H1 (cell line): ENCODE measurements around the gene SMG7. TPM values are rescaled to one million over a fixed set of nuclear protein-coding genes. Genes with fewer than 3 reads are reported as not detected.

ENCODE experiments used
- CTCF ChIA-PET: fragments of 300-600 bp; sonication (Branson Sonifier 250); formaldehyde crosslinking; loops from one replicate; lab custom pipeline; 2021; ENCODE audit not compliant: partially characterized antibody; lab: Charles Lee
- POLR2A ChIA-PET: fragments of 300-600 bp; sonication (Branson Sonifier 250); formaldehyde crosslinking; loops from one replicate; lab custom pipeline; 2021; ENCODE audit warnings: inconsistent platforms; ENCODE audit not compliant: partially characterized antibody; lab: Charles Lee
- DNase-seq, 2 experiments: peaks; one replicate each; pipeline versions ENCODE4 v3.0.0 to v3.0.0-alpha.2; 2010 to 2022; ENCODE audit warnings: low spot score in 2 of 2, low read depth in 1 of 2, mixed read lengths in 1 of 2
- FAIRE-seq: peaks from 2 replicates; lab custom pipeline; 2011; peaks lifted over from hg19 to GRCh38; lab: Jason Lieb, UNC
- H2AFZ ChIP-seq: 2 replicates; pipeline ENCODE4 v1.8.1; 2012; ENCODE audit warnings: low read length, inconsistent platforms
- H2AK5ac ChIP-seq: 2 replicates; pipeline ENCODE4 v1.6.1; 2013; ENCODE audit warnings: low read depth, low read length
- H2BK120ac ChIP-seq: replicated peaks from 2 replicates; pipeline ENCODE3; 2013; ENCODE audit warnings: low read depth, low read length, inconsistent platforms
- H2BK12ac ChIP-seq: 2 replicates; pipeline ENCODE4 v1.6.1; 2013; ENCODE audit warnings: low read depth, low read length
- H2BK15ac ChIP-seq: 2 replicates; pipeline ENCODE4 v1.6.1; 2013; ENCODE audit warnings: low read length
- H2BK20ac ChIP-seq: 2 replicates; pipeline ENCODE4 v1.6.1; 2013; ENCODE audit warnings: low read length
- H2BK5ac ChIP-seq: 2 replicates; pipeline ENCODE4 v1.6.1; 2013; ENCODE audit warnings: low read depth, low read length
- H3K14ac ChIP-seq: 2 replicates; pipeline ENCODE4 v1.6.1; 2013; ENCODE audit warnings: inconsistent platforms; ENCODE audit not compliant: insufficient read length
- H3K18ac ChIP-seq: 2 replicates; pipeline ENCODE4 v1.6.1; 2013; ENCODE audit warnings: low read length; ENCODE audit errors: extremely low read depth
- H3K23ac ChIP-seq: 2 replicates; pipeline ENCODE4 v1.6.1; 2013; ENCODE audit warnings: inconsistent platforms; ENCODE audit not compliant: insufficient read length
- H3K23me2 ChIP-seq: 2 replicates; pipeline ENCODE4 v1.6.1; 2013; ENCODE audit warnings: low read depth, low read length
- H3K27ac ChIP-seq: 2 replicates; pipeline ENCODE4 v1.6.1; 2011; ENCODE audit warnings: low read depth, low read length, inconsistent platforms
- H3K27me3 ChIP-seq, 4 experiments: replicated peaks in 1 of 4; 1 replicate in 1 of 4; 2 replicates in 3 of 4; pipeline versions ENCODE4 v1.6.1 to v1.8.1; 2011 to 2013; ENCODE audit warnings: low read length in 3 of 4, mild to moderate bottlenecking in 3 of 4, inconsistent platforms in 2 of 4, mixed read lengths in 2 of 4, moderate library complexity in 1 of 4; ENCODE audit not compliant: control insufficient read depth in 3 of 4, insufficient read depth in 3 of 4; ENCODE audit errors: extremely low read depth in 1 of 4
- H3K36me3 ChIP-seq, 4 experiments: 2 replicates each; pipeline versions ENCODE4 v1.6.1 to v1.8.1; 2011 to 2013; ENCODE audit warnings: mild to moderate bottlenecking in 4 of 4, low read length in 3 of 4, moderate library complexity in 2 of 4, control low read depth in 1 of 4, inconsistent platforms in 1 of 4; ENCODE audit not compliant: insufficient read depth in 4 of 4, control insufficient read depth in 2 of 4
- H3K4ac ChIP-seq: replicated peaks from 2 replicates; pipeline ENCODE3; 2013; ENCODE audit warnings: low read length, low read depth, mixed read lengths, inconsistent platforms; ENCODE audit not compliant: insufficient read length
- H3K4me1 ChIP-seq, 4 experiments: replicated peaks in 1 of 4; 1 replicate in 1 of 4; 2 replicates in 3 of 4; pipeline versions ENCODE4 v1.6.1 to v1.8.1; 2011 to 2013; ENCODE audit warnings: low read length in 3 of 4, inconsistent platforms in 2 of 4, mixed read lengths in 1 of 4; ENCODE audit not compliant: insufficient read depth in 4 of 4, control insufficient read depth in 3 of 4
- H3K4me2 ChIP-seq, 2 experiments: 2 replicates each; pipeline versions ENCODE4 v1.6.1 to v1.8.1; 2011 to 2013; ENCODE audit warnings: low read depth in 2 of 2, low read length in 2 of 2, control low read depth in 1 of 2, inconsistent platforms in 1 of 2, mild to moderate bottlenecking in 1 of 2; ENCODE audit not compliant: insufficient read depth in 1 of 2
- H3K4me3 ChIP-seq, 4 experiments: fragments of 200-600, 300-600 bp in 1 of 4; sonication (generic), shearing (Covaris generic), sonication (Bioruptor Twin) in 1 of 4; 2 replicates each; pipeline versions ENCODE4 v1.5.1 to v1.8.1; 2011 to 2016; ENCODE audit warnings: low read length in 4 of 4, low read depth in 3 of 4, control low read depth in 2 of 4, inconsistent platforms in 2 of 4, mild to moderate bottlenecking in 2 of 4, mixed read lengths in 1 of 4, moderate library complexity in 1 of 4; ENCODE audit not compliant: insufficient read depth in 2 of 4; ENCODE audit errors: extremely low read depth in 1 of 4
- H3K56ac ChIP-seq: replicated peaks from 2 replicates; pipeline ENCODE3; 2013; ENCODE audit warnings: low read depth, mild to moderate bottlenecking, mixed read lengths, low read length, inconsistent platforms; ENCODE audit not compliant: insufficient read length
- H3K79me1 ChIP-seq: 2 replicates; pipeline ENCODE4 v1.6.1; 2013; ENCODE audit warnings: low read depth, low read length, control low read depth
- H3K79me2 ChIP-seq, 2 experiments: 2 replicates each; pipeline versions ENCODE4 v1.6.1 to v1.8.1; 2012 to 2013; ENCODE audit warnings: low read length in 2 of 2, mild to moderate bottlenecking in 2 of 2, inconsistent platforms in 1 of 2; ENCODE audit not compliant: insufficient read depth in 2 of 2, control insufficient read depth in 1 of 2
- H3K9ac ChIP-seq, 4 experiments: replicated peaks in 1 of 4; 1 replicate in 1 of 4; 2 replicates in 3 of 4; pipeline versions ENCODE4 v1.6.1 to v1.8.1; 2011 to 2013; ENCODE audit warnings: low read depth in 3 of 4, low read length in 3 of 4, control low read depth in 2 of 4, mild to moderate bottlenecking in 2 of 4, moderate library complexity in 2 of 4, inconsistent platforms in 1 of 4; ENCODE audit errors: extremely low read depth in 1 of 4
- H3K9me3 ChIP-seq, 2 experiments: 2 replicates each; pipeline versions ENCODE4 v1.6.1 to v1.8.1; 2012 to 2013; ENCODE audit warnings: mild to moderate bottlenecking in 2 of 2, moderate library complexity in 2 of 2, control low read depth in 1 of 2, inconsistent platforms in 1 of 2, low read depth in 1 of 2, low read length in 1 of 2, mixed read lengths in 1 of 2; ENCODE audit not compliant: insufficient read depth in 2 of 2
- H4K20me1 ChIP-seq, 2 experiments: replicated peaks in 1 of 2; 2 replicates each; pipeline versions ENCODE3 to v1.8.1; 2011 to 2013; ENCODE audit warnings: inconsistent platforms in 2 of 2, low read length in 2 of 2, mild to moderate bottlenecking in 1 of 2; ENCODE audit not compliant: insufficient read depth in 2 of 2, control insufficient read depth in 1 of 2
- H4K5ac ChIP-seq: 2 replicates; pipeline ENCODE4 v1.6.1; 2013; ENCODE audit warnings: low read length, low read depth, mixed read lengths, inconsistent platforms; ENCODE audit not compliant: insufficient read length
- H4K8ac ChIP-seq: 2 replicates; pipeline ENCODE4 v1.8.0; 2013; ENCODE audit warnings: mild to moderate bottlenecking, moderate library complexity, low read length, inconsistent platforms; ENCODE audit not compliant: insufficient read depth; ENCODE audit errors: extremely low read depth
- H4K91ac ChIP-seq: replicated peaks from 2 replicates; pipeline ENCODE3; 2013; ENCODE audit warnings: low read length, mixed read lengths, inconsistent platforms; ENCODE audit not compliant: insufficient read length
- BACH1 ChIP-seq: IDR thresholded peaks from 2 replicates; pipeline ENCODE4 v1.6.1; 2012; ENCODE audit warnings: low read length, improper control_type of control experiment
- CBX5 ChIP-seq: fragments of 300-800, 300-1000 bp; sonication (generic); IDR thresholded peaks from 2 replicates; pipeline ENCODE4 v1.7.1; 2016; ENCODE audit warnings: antibody characterized with exemption, low read length, low read depth
- CBX8 ChIP-seq: fragments of 300-800, 300-1000 bp; sonication (generic); IDR thresholded peaks from 2 replicates; pipeline ENCODE4 v1.7.1; 2016; ENCODE audit warnings: low read depth, low read length, borderline replicate concordance
- MAFK ChIP-seq: IDR thresholded peaks from 2 replicates; pipeline ENCODE4 v1.6.1; 2012; ENCODE audit warnings: low read depth, mild to moderate bottlenecking, improper control_type of control experiment, low read length
- NANOG ChIP-seq: IDR thresholded peaks from 2 replicates; pipeline ENCODE4 v1.6.1; 2011; ENCODE audit warnings: low read length, low read depth, mild to moderate bottlenecking, inconsistent platforms; ENCODE audit not compliant: insufficient read depth, poor library complexity, severe bottlenecking
- RFX5 ChIP-seq: IDR thresholded peaks from 2 replicates; pipeline ENCODE4 v1.6.1; 2011; ENCODE audit warnings: low read depth, low read length, improper control_type of control experiment, borderline replicate concordance
- ZNF274 ChIP-seq: IDR thresholded peaks from 2 replicates; pipeline ENCODE4 v1.7.0; 2012; ENCODE audit warnings: low read length, borderline replicate concordance; ENCODE audit errors: extremely low read depth
- WGBS, 2 experiments: shearing (Covaris generic) in 1 of 2; methylation state at CpG; one replicate each; pipeline versions ENCODE4 v1.1.6 to v1.1.7; 2013 to 2015; ENCODE audit warnings: low lambda C conversion rate in 2 of 2, mixed read lengths in 2 of 2, inconsistent platforms in 1 of 2, low coverage in 1 of 2, missing lambda C conversion rate in 1 of 2; ENCODE audit not compliant: insufficient replicate concordance in 2 of 2, insufficient coverage in 1 of 2, insufficient read length in 1 of 2; ENCODE audit errors: extremely low coverage in 1 of 2, missing lambda C conversion rate in 1 of 2; 5-methylcytosine and 5-hydroxymethylcytosine counted together
- polyA plus RNA-seq, 7 experiments: library from polyadenylated mRNA; depleted of rRNA in 3 of 7; stranded (reverse) in 5 of 7; unstranded in 2 of 7; fragments of >200 nt in 5 of 7; fragments of 200-250 nt in 2 of 7; gene quantifications; 1 replicate in 5 of 7; 2 replicates in 1 of 7; 4 replicates in 1 of 7; pipeline versions ENCODE4 v1.2.1 to v1.2.3, GENCODE V29; 2011 to 2013; ENCODE audit warnings: missing spikeins in 2 of 7, mixed read lengths in 2 of 7
- total RNA-seq: library from RNA; stranded (reverse); fragmentation: NEBNext Ultra II Directional; extraction: Animal tissue kit (Norgen Biotek cat#: 25700); gene quantifications from 2 replicates; pipeline ENCODE4 v1.2.1, GENCODE V29; 2021

Gene SMG7
- total and polyA plus RNA-seq, 2 of the 8 experiments (the other 6 are each of a cell fraction or from before 2014, with no cell fraction given), result 39.3 to 65.6 TPM

GRCh38 chr1:183590244-183591191, 118.2 kb downstream of the SMG7 start, which contains the start of gene NCF2:
Gene NCF2, minus strand, starts transcription at chr1:183590459. Its CDS starts 130 bp downstream, at chr1:183590329.
- no peak within 1 kb of the TSS for H3K27ac ChIP-seq
- H2AFZ ChIP-seq, result 0 out of 2 replicates have a peak within 1 kb of the TSS, but pooled peaks have one; percentile 45
- no peaks in the 10 kb centered on the region for H3K79me2 ChIP-seq
- H4K20me1 ChIP-seq, result no peaks in the 10 kb centered on the region
- no peaks in the 10 kb centered on the region for H3K23me2 ChIP-seq
- ChIA-PET POLR2A (no interaction called here), CTCF (interaction anchor here (0.8 to 2.5 kb wide), 6 partner anchors 10 to 156 kb away, joined by 3 to 7 read pairs (median 4); no protein-coding TSS in a partner anchor)
- no peak within 1 kb of the TSS for H4K5ac ChIP-seq
- no peak within 1 kb of the TSS for H2BK20ac ChIP-seq
- DNase-seq (no peak), FAIRE-seq (no peak)
- no peak within 1 kb of the TSS for H3K4me2 ChIP-seq
- H3K4ac ChIP-seq, result no peak within 1 kb of the TSS
- no peak within 1 kb of the TSS for H3K56ac ChIP-seq
- peaks cover 0 to 8% (median 5%) of the 10 kb centered on the region in 4 experiments; a peak in 5 of 7 replicates for H3K4me1 ChIP-seq
- H3K79me1 ChIP-seq, result no peaks in the 10 kb centered on the region
- no peak within 1 kb of the TSS for H3K9ac ChIP-seq
- no peaks in the 10 kb centered on the region for H3K27me3 ChIP-seq
- no peak within 1 kb of the TSS for H3K14ac ChIP-seq
- H3K4me3 ChIP-seq, result no peak within 1 kb of the TSS
- no peak for TF ChIP-seq NANOG
- TF ChIP-seq RFX5, result no peak
- no peak for TF ChIP-seq MAFK
- no peak for TF ChIP-seq BACH1
- TF ChIP-seq CBX8, result no peak
- TF ChIP-seq ZNF274, result no peak
- no peak for TF ChIP-seq CBX5
- TF ChIP-seq, all 59 proteins: peak for 0
- Histone ChIP-seq H4K91ac (peak within 1 kb of the TSS; percentile 44), H2BK5ac (no peak within 1 kb of the TSS), H3K36me3 (no peaks in the 10 kb centered on the region), H2BK120ac (no peak within 1 kb of the TSS), H2BK15ac (no peak within 1 kb of the TSS), H3K18ac (no peak within 1 kb of the TSS), H2BK12ac (no peak within 1 kb of the TSS), H4K8ac (no peak within 1 kb of the TSS), H2AK5ac (no peak within 1 kb of the TSS), H3K23ac (no peak within 1 kb of the TSS), H3K9me3 (no peaks in the 10 kb centered on the region)
- WGBS, 2 experiments, result 88% methylated on average over 6 of the region's 6 CpGs; no CpG with 5 or more reads in 1 of the 2 experiments
